GM19240 (cell line): ENCODE data around the gene ACTR8.

Experiments
- DNase-seq: peaks from one replicate; pipeline ENCODE4 v3.0.0; 2011; ENCODE audit warnings: low spot score; ENCODE audit not compliant: insufficient read length

ACTR8 gene

DNA sequence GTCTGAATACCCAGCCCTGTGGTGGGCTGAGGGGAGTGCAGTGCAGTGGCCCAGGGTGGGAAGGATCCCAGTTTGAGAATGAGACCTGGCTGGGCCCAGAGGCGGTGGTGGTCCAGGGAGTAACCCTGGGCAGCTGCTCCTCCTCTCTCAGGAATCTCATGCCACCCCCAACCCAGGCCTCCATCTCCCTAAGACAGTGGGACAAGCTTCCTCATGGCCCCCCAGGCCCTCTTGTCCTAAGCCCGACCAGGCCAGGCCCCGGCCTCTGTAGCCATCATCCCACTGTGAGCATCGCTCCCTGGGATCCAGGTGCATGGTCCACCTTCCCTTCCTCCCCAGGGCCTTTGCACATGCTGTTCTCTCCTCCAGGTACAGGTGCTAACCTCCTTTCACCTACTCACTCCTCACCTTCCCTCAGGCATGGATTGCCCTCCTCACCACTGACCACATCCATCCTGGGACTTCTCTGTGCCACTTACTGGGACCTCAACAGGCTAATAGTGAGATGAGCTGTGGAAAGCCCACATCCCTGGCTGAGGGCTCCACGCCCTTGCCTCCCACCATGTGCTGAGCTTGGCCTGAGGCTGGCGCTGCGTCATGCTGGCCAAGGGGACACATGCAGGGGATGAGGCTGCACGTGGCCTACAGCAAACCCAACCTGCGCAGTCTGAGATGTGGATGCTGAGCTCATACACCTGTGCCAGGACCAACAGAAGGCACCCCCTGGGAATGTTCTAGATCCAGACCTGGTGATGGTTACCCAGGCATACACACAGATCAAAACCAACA, 45.7 kb downstream of the ACTR8 start:
- DNase-seq = no peak

DNA sequence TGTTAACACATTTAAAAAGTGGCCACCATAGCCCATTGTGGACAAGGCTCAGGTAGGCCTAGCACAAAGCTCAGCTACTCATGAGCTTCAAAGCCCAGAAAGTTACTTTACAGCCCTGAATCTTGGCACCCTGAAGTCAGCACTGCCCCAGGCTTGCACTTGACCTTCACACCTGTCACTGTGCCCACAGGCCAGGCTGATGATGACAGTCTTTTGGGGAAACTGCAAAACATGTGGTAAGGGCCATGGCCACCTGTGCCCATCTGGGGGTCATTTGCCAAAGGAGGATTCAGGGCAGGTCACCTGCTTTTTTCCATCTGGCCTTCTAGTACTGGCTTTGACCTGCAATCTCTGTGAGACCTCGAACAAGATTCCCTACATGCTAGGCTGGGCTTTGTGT, 46.7 kb downstream of the ACTR8 start:
- DNase-seq = no peak

DNA sequence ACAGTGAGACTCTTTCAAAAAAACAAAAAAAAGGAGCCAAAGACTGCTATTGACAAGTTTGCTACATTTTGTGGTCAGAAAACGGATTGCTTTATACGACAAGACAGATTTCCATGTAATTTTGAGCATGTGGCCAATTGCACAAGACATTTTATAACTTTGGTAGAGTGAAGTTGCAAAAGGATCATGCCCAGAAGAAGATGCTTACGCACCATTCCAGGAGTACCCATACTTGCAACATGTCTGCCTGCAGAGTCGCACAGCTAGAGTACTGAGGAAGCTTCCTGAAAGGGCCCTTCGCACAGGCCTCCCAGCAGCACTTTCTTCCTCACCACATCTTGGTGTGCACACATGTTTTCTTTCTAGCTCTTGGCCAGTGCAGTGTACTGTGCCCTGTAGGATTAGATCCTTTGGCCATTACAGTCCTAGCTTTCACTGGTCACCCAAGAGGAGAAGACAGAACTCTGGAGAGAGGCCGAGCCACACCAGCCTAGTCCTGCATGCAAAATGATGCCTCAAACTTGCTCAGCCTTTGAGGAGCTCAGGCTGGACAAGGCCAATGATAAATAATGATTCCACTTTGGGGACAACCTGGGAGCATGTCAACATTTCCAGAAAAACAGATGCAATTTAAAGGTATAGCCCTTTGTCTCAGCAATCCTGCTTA, 47.4 kb downstream of the ACTR8 start:
- no peak for DNase-seq

DNA sequence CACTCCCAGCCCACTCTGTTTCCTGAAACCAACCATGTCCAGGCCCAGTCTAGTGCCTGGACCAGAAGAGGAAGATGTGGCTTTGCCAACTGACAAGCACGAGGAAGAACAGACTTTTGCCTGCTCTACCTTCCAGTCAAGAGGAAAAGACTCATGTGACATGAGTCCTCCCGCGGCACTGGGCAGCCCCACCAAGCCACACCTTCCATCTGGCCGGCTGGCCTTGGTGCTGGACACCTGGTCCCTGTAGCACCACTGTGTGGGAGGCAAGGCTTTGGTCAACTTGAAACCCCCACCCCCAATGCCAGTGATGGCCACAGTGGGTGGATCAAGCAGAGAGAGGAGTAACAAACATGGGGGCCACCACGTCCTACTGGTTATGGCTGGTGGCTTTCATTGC, 48.3 kb downstream of the ACTR8 start:
- DNase-seq = no peak

DNA sequence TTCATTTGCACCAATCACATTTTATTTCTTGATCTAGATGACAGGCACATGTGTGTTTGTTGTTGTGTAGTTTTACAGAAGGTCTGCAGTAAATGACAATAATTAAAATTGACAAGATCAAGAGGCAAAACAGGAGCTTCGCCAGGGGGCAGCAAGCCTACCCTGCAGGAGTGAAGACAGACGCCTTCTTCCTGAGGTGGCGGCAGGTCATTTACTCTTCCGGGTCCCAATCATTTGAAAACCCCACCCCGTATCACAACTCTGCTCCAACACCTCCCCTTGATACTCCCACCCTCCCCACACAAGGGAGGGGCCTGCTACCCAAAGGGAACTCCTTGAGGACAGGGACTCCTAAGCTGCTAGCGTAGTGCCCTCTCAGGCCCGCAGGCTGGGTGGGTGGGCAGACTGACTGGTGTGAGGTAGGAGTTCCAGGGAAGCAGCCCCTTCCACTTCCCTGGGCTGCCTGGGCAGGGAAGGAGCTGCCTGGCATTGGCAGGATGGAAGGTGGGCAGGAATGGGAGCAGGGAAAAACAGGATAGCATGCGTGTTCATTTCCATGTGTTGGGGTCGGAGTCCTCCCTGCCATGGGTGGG, 48.8 kb downstream of the ACTR8 start:
- no peak for DNase-seq

DNA sequence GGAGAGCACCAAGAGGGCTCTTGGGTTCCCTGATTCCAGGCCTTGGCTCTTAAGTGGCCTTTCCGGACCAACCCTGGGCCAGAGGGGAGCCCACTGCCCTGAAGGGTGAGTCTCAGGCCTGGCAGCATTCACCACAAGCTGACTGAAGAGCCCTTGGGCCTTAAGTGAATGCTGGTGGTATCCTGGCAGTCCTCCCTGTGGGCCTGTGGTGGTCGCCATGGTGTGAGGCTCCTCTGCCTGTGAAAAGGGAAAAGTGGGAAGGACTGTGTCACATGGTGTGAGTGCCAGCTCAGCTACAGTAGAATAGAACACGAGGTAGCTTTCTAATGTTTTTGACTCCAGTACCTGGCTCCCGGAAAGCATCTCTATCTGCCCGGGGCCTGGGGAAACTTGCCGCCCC, 51.0 kb downstream of the ACTR8 start:
- DNase-seq = no peak

DNA sequence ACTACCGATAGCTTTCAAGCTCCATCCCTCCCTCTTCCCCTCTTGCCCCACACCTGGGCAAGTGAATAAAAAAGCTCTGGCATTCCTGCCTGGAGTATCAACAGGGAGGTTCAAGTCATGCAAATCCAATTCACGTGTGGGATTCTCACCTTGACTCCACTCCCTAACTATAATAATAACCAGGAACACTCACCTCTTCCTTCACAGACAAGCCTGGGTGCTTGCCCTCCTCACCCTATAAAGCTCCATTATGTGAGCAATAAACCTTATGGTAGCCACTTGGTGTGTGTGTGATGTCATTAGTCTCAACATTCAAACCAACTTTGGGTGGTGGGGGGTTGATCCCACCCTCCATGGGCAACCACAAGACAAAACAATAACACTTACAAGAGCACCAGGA, 52.3 kb downstream of the ACTR8 start:
- no peak for DNase-seq

DNA sequence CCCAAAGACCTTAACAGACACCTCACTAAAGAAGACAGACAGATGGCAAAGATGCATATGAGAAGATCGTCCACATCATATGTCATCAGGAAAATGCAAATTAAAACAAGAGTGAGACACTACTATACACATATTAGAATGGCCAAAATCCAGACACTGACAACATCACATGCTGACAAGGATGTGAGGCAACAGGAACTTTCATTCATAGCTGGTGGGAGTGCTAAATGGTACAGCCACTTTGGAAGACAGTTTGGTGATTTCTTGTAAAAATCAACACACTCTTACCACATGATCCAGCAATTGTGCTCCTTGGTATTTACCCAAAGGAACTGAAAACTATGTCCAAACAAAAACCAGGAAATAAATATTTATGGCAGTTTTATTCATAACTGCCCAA, 53.4 kb downstream of the ACTR8 start:
- DNase-seq = no peak

DNA sequence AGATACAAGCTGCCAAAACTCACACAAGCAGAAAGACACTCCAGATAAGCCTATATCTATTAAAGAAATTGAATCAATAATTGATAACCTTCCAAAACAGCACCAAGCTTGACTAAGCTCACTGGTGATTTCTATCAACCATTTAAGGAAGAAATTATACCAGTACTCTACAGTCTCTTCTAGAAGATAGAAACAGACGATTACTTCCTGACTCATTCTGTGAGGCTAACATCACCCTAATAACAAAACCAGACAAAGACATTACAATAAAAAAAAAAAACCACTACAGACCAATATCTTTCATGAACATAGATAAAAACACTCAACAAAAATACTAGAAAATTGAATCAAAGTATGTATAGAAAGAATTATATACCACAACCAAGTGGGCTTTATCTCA, 55.9 kb downstream of the ACTR8 start:
- DNase-seq = no peak

DNA sequence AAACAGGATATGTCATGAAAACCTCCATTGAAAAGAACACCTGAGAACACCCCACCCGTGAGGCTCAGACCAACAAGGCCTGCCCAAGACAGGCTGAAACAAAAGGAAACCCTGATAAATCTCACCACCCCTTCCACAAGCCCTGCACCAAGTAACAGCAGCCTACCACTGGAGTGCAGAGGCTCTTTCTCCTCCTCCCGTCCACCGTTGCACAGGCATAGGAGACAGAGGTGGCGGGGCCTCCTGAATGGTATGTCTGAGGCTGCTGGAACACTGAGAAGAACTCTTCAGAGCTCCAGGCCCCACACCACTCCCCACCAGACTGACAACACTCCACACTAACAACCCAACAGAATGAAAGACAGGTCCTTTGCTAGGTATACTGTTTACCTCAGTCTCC, 57.2 kb downstream of the ACTR8 start:
- no peak for DNase-seq

DNA sequence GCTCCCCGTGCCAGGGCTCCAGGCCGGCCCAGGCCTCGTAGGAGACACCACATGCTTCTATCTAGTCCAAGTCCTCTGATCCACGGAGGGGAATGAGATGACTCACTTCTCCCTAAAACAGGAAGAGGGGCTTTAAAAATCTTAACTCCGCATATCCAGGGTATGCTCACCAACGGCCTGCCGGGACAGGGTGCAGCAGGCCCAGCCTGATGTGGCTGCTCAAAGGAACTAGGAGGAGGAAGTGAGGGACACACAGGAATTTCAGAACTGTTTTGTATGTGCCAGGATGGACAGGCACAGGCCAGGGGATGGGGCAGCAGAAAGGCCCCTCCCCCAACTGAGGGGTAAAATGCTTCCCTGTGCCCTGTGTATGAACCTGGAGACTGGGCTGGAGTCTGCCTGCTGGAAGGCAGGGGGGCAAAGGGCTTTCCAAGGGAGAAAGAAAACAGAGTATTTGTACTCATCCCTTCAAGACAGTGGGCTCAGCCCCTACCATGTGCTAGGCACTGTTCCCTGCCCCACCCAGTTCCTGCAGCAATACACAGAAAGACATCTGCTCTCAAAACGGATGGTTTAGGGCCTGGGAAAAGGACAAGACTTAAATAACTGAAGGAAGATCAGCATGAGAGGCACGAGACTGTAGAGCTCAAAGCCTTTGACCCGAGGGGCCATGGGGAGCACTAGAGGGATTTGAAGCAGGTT, 57.8 kb downstream of the ACTR8 start:
- no peak for DNase-seq

DNA sequence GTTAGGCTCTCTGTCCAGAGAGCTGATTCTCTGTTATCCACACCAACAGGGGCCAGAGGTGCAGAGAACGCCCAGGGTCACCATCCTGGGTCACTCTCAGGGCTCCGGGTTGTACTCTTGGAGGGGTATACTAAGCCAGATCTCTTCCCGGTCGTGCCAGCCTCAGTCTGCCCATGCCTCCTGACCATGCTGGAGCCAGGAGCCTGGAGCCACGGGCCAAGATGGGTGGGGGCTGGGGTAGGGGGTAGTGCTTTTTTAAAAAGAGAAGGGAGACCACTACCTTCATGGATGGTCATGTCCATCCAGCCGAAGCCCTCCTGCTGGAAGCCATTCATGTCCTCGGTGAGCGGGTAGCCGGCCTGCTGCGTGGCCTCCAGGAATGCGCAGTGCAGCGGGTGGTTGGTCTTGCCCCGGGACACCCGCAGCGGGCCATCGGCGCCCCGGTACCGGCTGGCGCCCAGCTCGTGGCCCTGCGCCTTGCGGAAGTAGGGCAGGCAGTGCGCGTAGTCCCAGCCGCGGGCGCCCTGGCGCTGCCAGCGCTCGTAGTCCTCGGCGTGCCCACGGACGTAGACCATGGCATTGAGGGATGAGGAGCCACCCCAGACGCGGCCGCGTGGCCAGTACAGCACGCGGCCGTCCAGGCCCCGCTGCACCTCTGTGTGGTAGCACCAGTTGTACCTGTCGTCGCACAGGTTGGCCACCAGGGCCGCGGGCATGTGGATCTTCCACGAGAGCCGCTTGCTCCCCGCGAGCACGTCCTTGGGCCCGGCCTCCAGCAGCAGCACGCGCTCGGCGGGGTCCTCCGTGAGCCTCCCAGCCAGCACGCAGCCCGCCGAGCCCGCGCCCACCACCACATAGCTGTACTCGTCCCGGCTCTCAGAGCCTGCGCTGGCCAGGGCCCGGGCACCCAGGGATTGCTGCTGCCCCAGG, 58.7 kb downstream of the ACTR8 start:
- DNase-seq = no peak

DNA sequence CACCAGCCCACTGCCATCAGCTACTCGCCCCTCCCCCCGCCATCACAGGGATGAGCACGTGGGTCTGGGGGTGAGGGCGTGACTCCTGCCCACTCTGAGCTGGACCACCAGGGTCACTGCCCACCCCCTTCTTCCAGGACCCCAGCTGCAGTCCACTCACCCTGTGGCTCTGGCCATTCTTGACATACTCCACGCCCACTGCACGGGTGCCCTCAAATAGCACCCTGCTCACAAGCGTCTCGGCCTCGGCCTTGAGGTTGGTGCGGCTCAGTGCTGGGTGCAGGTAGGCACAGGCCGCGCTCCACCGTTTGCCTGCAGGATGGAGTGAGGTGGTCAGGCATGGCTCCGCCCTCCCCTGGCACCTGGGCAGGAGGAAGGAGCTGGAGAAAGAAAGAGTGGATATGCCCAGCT, 59.6 kb downstream of the ACTR8 start:
- no peak for DNase-seq

DNA sequence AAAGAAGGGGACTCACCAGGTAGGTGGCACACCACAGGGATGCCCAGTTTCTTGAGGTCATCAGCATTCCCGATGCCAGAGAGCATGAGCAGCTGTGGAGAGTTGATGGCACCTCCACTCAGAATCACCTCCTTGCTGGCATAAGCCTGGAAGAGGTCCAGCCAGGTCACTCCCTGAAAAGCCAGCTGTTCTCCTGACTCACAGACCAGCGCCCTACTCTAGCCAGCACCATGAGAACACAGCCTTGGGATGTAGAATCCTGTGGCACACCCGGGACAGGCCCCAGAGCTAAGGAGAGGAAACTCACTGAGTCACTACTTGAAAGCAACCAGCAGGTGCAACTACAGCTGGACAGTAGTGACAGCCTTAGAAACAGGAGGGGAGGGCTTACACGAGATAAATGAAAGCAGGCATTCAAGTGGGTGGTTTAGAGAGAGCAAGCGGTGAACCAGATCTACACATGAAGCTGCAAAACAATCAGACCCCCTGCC, 60.3 kb downstream of the ACTR8 start:
- DNase-seq = no peak

DNA sequence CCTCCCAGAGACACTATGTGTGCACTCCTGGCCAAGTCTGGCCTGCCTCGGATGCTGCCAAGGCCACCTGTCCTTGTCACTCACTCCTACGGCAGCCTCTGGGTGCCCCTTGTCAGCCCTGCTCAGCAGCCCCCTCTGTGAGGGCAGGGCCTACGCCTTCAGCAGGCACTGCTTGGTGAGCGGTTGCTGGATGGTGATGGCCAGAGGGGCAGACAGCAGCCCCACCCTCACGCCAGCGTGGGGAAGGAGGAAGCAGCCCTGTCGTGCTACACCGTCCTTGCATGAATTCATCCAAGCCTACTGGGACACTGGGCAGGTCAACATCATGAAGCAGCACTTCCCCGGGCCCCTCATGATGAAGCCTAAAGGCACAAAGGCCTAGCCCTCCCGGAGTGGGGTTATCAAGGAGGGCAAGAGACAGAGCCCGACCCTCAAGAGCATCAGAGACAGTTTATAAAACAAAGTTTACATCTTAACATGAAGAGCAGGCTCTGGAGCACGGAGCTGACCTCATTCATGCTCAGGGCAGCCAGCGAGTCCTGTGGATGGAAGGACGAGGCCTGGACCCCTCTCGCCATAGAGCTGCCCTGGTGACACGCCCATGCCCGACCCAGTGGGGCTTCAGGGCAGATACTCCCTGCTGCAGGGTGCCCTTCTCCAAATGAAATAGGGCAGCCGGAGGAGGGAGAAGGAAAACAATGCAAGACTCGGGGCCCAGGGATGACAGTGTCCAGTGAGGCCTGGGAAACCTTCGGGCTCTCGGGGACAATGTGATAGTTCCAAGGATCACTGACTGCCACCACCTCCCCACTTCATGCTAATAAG, 61.0 kb downstream of the ACTR8 start:
- DNase-seq = no peak

DNA sequence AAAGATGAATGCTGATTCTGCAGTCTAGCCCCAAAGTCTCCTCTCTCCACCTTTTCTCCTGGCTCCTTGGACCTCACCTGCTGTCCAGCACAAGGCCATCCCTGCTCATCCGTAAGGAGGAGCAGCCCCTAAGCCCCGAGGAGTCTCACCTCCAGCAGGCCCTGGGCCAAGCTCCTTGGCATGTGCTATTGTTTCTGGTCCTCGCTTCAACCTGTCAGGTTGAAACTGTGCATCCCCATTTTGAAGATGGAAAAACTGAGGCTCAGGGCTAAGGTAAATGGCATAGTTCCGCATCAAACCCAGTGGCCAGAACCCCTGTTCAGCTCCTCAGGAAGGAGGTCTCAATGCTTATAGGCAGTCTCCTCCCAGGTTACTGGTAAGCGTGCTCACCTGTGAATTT, 61.9 kb downstream of the ACTR8 start:
- no peak for DNase-seq

DNA sequence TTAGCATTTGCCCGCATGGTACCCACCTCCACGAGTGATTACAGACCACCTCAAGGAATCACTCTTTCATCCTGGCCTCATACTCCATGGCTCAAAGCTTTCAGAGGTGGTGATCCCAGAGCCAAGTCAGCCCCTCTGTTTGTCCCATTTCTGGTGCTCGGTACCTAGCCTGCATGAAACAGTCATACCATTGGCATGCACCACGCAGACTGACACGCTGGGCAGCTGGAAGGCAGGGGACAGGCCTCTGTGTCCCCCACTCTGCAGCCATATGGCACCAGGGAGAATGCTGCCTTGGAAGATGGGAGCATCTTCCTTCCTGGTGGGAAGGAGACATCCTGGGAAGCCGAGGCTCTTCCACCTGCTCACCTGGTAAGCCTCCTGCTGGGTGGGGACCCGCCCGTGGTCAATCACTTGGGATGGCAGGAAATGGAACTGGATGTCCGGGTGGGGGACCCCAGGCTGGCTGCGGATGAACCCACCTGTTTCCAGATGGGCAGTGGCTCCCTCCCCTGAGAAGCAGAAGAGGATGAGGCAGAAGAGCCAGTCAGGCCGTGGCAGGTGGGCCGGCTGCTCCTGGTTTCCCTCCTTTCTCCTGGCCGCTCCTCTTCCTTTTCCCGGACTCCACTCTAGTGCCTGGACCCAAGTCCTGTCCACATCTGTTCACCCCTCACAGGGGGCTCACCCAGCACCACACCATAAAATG, 62.6 kb downstream of the ACTR8 start:
- no peak for DNase-seq

DNA sequence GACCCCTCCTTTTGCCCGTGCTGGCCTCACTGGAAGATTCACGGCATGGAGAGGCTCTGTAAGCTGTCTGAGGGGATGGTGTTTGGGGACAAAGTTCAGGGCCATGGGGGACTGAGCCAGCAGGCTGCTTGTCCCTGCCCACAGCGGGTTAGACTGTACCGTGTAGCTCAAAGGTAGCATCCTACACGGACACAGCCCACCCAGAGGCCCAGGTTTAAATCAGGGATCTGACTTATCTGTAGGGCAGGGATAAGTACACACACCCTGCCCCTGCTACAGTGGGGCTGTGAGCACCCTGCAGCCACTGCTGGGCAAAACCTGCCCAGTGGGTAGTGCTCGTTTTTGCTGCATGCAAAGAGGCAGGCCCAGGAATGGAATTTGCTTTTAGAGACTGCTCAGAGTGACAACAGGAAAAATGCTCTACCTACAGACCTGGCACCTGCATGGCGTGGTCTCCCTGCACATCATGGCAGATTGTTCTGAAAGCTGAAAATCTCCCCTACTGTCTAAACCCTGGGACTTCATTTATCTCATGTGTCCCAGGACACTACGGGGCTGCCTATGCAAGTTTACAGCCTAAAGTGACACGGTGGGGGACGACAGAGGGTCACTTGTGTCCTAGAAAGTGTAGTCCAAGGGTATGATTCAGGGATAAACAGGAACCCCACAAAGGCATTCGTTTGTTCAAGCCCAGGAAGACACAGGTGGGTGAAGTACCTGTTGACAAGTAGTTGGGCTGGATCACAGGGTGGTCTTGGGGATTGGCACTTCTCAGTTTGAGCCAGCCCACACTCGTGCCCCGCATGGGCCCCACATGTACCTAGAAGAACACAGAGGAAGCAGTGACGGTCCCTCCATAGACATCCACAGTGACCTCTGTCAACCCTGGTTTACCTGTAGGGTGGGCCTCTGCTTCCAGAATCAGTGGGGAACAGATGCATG, 63.5 kb downstream of the ACTR8 start:
- DNase-seq = no peak
